H9 (cell line): ENCODE data around the gene DDAH2. TPM values are rescaled to one million over a fixed set of nuclear protein-coding genes. Genes with fewer than 3 reads are reported as not detected.

Experiments
- DNase-seq: peaks from one replicate; pipeline ENCODE4 v3.0.0-alpha.2; 2017
- H2AFZ ChIP-seq: one replicate; pipeline ENCODE4 v1.6.1; 2013; ENCODE audit warnings: mild to moderate bottlenecking, low read length, control low read depth, moderate library complexity
- H2AK5ac ChIP-seq: 2 replicates; pipeline ENCODE4 v1.6.1; 2013; ENCODE audit warnings: low read length, control low read depth, mixed read lengths; ENCODE audit not compliant: insufficient read length
- H2BK120ac ChIP-seq: one replicate; pipeline ENCODE4 v1.6.1; 2013; ENCODE audit warnings: low read depth, mild to moderate bottlenecking, low read length, control low read depth, inconsistent platforms; ENCODE audit not compliant: poor library complexity, severe bottlenecking
- H2BK12ac ChIP-seq: 2 replicates; pipeline ENCODE4 v1.6.1; 2013; ENCODE audit warnings: low read length, control low read depth, mixed read lengths, low read depth; ENCODE audit not compliant: insufficient read length
- H2BK15ac ChIP-seq: 2 replicates; pipeline ENCODE4 v1.6.1; 2013; ENCODE audit warnings: low read depth, low read length, control low read depth
- H2BK20ac ChIP-seq: one replicate; pipeline ENCODE4 v1.6.1; 2013; ENCODE audit warnings: low read depth, mild to moderate bottlenecking, low read length, control low read depth, inconsistent platforms; ENCODE audit not compliant: poor library complexity, severe bottlenecking
- H2BK5ac ChIP-seq: 2 replicates; pipeline ENCODE4 v1.6.1; 2013; ENCODE audit warnings: low read length, control low read depth, mixed read lengths; ENCODE audit not compliant: insufficient read length
- H3K14ac ChIP-seq: 2 replicates; pipeline ENCODE4 v1.6.1; 2013; ENCODE audit warnings: low read length, control low read depth; ENCODE audit not compliant: insufficient read depth
- H3K18ac ChIP-seq: 2 replicates; pipeline ENCODE4 v1.6.1; 2013; ENCODE audit warnings: low read depth, mild to moderate bottlenecking, mixed read lengths, low read length, control low read depth; ENCODE audit not compliant: insufficient read length
- H3K23ac ChIP-seq: 2 replicates; pipeline ENCODE4 v1.6.1; 2013; ENCODE audit warnings: low read length, control low read depth, mixed read lengths, low read depth; ENCODE audit not compliant: insufficient read length
- H3K23me2 ChIP-seq: 2 replicates; pipeline ENCODE4 v1.6.1; 2013; ENCODE audit warnings: low read depth, mild to moderate bottlenecking, mixed read lengths, low read length, control low read depth; ENCODE audit not compliant: insufficient read length, poor library complexity, severe bottlenecking
- H3K27ac ChIP-seq: 2 replicates; pipeline ENCODE4 v1.5.1; 2013; ENCODE audit warnings: low read length, control low read depth, mixed read lengths, low read depth; ENCODE audit not compliant: insufficient read length
- H3K27me3 ChIP-seq: 2 replicates; pipeline ENCODE4 v1.6.1; 2013; ENCODE audit warnings: low read length, control low read depth, inconsistent platforms; ENCODE audit not compliant: insufficient read depth
- H3K4ac ChIP-seq: 2 replicates; pipeline ENCODE4 v1.6.1; 2013; ENCODE audit warnings: low read depth, mild to moderate bottlenecking, control low read depth, inconsistent platforms, low read length, moderate library complexity
- H3K4me1 ChIP-seq: 2 replicates; pipeline ENCODE4 v1.6.1; 2013; ENCODE audit warnings: low read length, control low read depth, inconsistent platforms; ENCODE audit not compliant: insufficient read depth
- H3K4me2 ChIP-seq: 2 replicates; pipeline ENCODE4 v1.6.1; 2013; ENCODE audit warnings: low read length, control low read depth, mixed read lengths; ENCODE audit not compliant: insufficient read length, insufficient read depth
- H3K56ac ChIP-seq: 2 replicates; pipeline ENCODE4 v1.6.1; 2013; ENCODE audit warnings: low read depth, mild to moderate bottlenecking, mixed read lengths, low read length, control low read depth; ENCODE audit not compliant: insufficient read length
- H3K79me1 ChIP-seq: 2 replicates; pipeline ENCODE4 v1.6.1; 2013; ENCODE audit warnings: low read depth, mild to moderate bottlenecking, moderate library complexity, low read length, control low read depth, inconsistent platforms; ENCODE audit not compliant: insufficient read depth, poor library complexity, severe bottlenecking
- H3K79me2 ChIP-seq: 2 replicates; pipeline ENCODE4 v1.6.1; 2013; ENCODE audit warnings: low read length, control low read depth, inconsistent platforms; ENCODE audit not compliant: insufficient read depth
- H3K9ac ChIP-seq: 2 replicates; pipeline ENCODE4 v1.6.1; 2013; ENCODE audit warnings: low read length, control low read depth, mixed read lengths; ENCODE audit not compliant: insufficient read length; ENCODE audit errors: extremely low read depth
- H3K9me3 ChIP-seq: one replicate; pipeline ENCODE4 v1.6.1; 2013; ENCODE audit warnings: low read depth, low read length, inconsistent platforms; ENCODE audit not compliant: control insufficient read depth
- H3T11ph ChIP-seq: one replicate; pipeline ENCODE4 v1.6.1; 2013; ENCODE audit warnings: mild to moderate bottlenecking, low read length, control low read depth, inconsistent platforms
- H4K20me1 ChIP-seq: one replicate; pipeline ENCODE4 v1.6.1; 2013; ENCODE audit not compliant: control insufficient read depth, insufficient read length, insufficient read depth
- H4K5ac ChIP-seq: 2 replicates; pipeline ENCODE4 v1.6.1; 2013; ENCODE audit warnings: low read depth, mild to moderate bottlenecking, mixed read lengths, low read length, control low read depth; ENCODE audit not compliant: insufficient read length
- H4K8ac ChIP-seq: replicated peaks from 2 replicates; pipeline ENCODE4 v1.6.1; 2013; ENCODE audit warnings: low read length, control low read depth, mixed read lengths, low read depth; ENCODE audit not compliant: insufficient read length
- H4K91ac ChIP-seq: 2 replicates; pipeline ENCODE4 v1.6.1; 2013; ENCODE audit warnings: low read depth, mild to moderate bottlenecking, moderate library complexity, mixed read lengths, low read length, control low read depth; ENCODE audit not compliant: insufficient read length
- H3K27ac Mint-ChIP-seq, 3 experiments: 2 replicates in 2 of 3; 3 replicates in 1 of 3; pipeline ENCODE4 v1.8.0; 2020 to 2021; ENCODE audit warnings: mixed read lengths in 3 of 3, mild to moderate bottlenecking in 1 of 3, moderate library complexity in 1 of 3
- H3K27me3 Mint-ChIP-seq: 2 replicates; pipeline ENCODE4 v1.8.0; 2021; ENCODE audit warnings: low read depth, mild to moderate bottlenecking, moderate library complexity, mixed read lengths
- H3K36me3 Mint-ChIP-seq, 3 experiments: 2 replicates in 2 of 3; 3 replicates in 1 of 3; pipeline ENCODE4 v1.8.0; 2020 to 2021; ENCODE audit warnings: low read depth in 3 of 3, mixed read lengths in 3 of 3; ENCODE audit not compliant: insufficient read depth in 1 of 3
- H3K4me1 Mint-ChIP-seq, 2 experiments: 2 replicates each; pipeline ENCODE4 v1.8.0; 2020; ENCODE audit warnings: mixed read lengths in 2 of 2
- H3K4me3 Mint-ChIP-seq, 2 experiments: 2 replicates in 1 of 2; 3 replicates in 1 of 2; pipeline ENCODE4 v1.8.0; 2020 to 2021; ENCODE audit warnings: mild to moderate bottlenecking in 2 of 2, mixed read lengths in 2 of 2, moderate library complexity in 1 of 2
- H3K9me3 Mint-ChIP-seq, 2 experiments: 2 replicates in 1 of 2; 3 replicates in 1 of 2; pipeline ENCODE4 v1.8.0; 2020; ENCODE audit warnings: mild to moderate bottlenecking in 2 of 2, mixed read lengths in 2 of 2, moderate library complexity in 1 of 2
- CTCF ChIP-seq: fragments of 200-600 bp; sonication (generic); conservative IDR thresholded peaks from 3 replicates; pipeline ENCODE4 v1.8.0; 2021; ENCODE audit warnings: antibody characterized with exemption, mild to moderate bottlenecking
- WGBS: extraction: QIAGEN DNeasy Blood & Tissue Kit; methylation state at CpG from one replicate; pipeline ENCODE4 v1.1.7; 2013; ENCODE audit warnings: missing lambda C conversion rate, low lambda C conversion rate, mixed read lengths; ENCODE audit not compliant: insufficient read length; ENCODE audit errors: extremely low coverage; 5-methylcytosine and 5-hydroxymethylcytosine counted together
- total RNA-seq: library from RNA; stranded (reverse); gene quantifications from 2 replicates; pipeline ENCODE4 v1.2.1, GENCODE V29; 2021

The DDAH2 gene
- total RNA-seq, 1 experiment from 2014 or later = 73.2 TPM

DNA sequence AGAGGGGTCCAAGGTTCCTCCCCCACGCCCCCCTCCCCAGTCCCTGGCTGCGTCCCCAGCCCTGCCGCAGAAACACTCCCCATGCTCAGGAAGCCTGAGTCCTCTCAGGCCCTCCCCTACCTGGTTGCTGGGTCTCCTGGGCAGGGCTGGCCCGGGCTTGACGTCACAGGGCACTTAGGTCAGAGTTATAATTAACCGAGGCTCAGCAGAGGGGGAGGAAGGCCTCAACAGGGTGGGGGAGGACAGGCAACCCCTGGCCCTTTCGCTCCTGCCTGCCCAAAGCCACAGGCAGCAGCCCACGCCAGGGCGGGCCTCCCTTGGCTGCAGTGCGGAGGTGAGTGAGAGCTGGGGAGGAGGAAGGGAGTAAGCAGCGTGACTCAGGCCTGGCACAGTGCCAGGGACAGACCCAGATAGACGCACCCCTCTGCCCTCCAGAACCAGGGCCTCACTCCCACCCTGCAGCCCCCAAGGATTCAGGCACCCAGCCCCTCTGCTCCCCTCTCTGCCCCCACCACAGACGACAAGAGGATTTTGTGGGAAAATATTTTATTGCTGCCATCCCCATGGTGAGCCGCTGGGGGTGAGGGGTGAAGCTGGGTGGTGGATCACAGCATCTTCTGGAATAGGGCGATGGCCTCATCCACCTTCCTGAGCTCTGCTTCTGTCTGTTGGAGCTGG lies 48.0 kb upstream of the DDAH2 start, which contains the start of gene VWA7:
TSS of gene VWA7 (minus strand) at position 340 of the 678 bp plus-strand sequence. CDS start 549 bp downstream, outside the sequence.
- Mint-ChIP-seq H3K4me3 (no peak within 1 kb of the TSS), H3K9me3 (no peaks in the 10 kb centered on the region)

More for the DNA sequence above, 48.0 kb upstream of the DDAH2 start, which contains the start of gene VWA7:
- H2BK120ac ChIP-seq = no peak within 1 kb of the TSS
- no peak within 1 kb of the TSS for H4K8ac ChIP-seq
- H3K4me2 ChIP-seq = no peak within 1 kb of the TSS
- Mint-ChIP-seq H3K27me3 (no peaks in the 10 kb centered on the region), H3K27ac (peak within 1 kb of the TSS in 2 of 3 experiments; percentile 52 to 61; a peak in 4 of 7 replicates), H3K4me1 (peaks cover 5 to 10% of the 10 kb centered on the region in 2 experiments; a peak in 3 of 4 replicates), H3K36me3 (peaks cover 24 to 45% (median 30%) of the 10 kb centered on the region in 3 experiments; a peak in 6 of 7 replicates)
- H3K79me1 ChIP-seq = no peaks in the 10 kb centered on the region
- H3K27me3 ChIP-seq = no peaks in the 10 kb centered on the region
- no peak within 1 kb of the TSS for H3K4ac ChIP-seq
- H2AFZ ChIP-seq = no peak within 1 kb of the TSS
- WGBS = no CpG with 5 or more reads among the region's 15 CpGs
- H2BK5ac ChIP-seq = no peak within 1 kb of the TSS
- no peak for TF ChIP-seq CTCF
- no peak within 1 kb of the TSS for H2BK12ac ChIP-seq
- no peaks in the 10 kb centered on the region for H3K79me2 ChIP-seq
- no peak within 1 kb of the TSS for H3K14ac ChIP-seq
- DNase-seq = no peak
- no peaks in the 10 kb centered on the region for H4K20me1 ChIP-seq
- no peak within 1 kb of the TSS for H2BK15ac ChIP-seq
- no peak within 1 kb of the TSS for H4K5ac ChIP-seq
- H3K27ac ChIP-seq = no peak within 1 kb of the TSS
- no peak within 1 kb of the TSS for H2AK5ac ChIP-seq
- no peaks in the 10 kb centered on the region for H3K23me2 ChIP-seq
- H4K91ac ChIP-seq = no peak within 1 kb of the TSS
- no peak within 1 kb of the TSS for H3K9ac ChIP-seq
- no peaks in the 10 kb centered on the region for H3K4me1 ChIP-seq
- no peak within 1 kb of the TSS for H3K23ac ChIP-seq
- H3K18ac ChIP-seq = no peak within 1 kb of the TSS
- no peaks in the 10 kb centered on the region for H3K9me3 ChIP-seq
- H3K56ac ChIP-seq = no peak within 1 kb of the TSS
- H3T11ph ChIP-seq = no peak within 1 kb of the TSS
- no peak within 1 kb of the TSS for H2BK20ac ChIP-seq
